Panc1 (cell line): ENCODE results near the gene PLCL1. TPM values are rescaled to one million over a fixed set of nuclear protein-coding genes. Genes with fewer than 3 reads are reported as not detected.

ENCODE experiments used
- ATAC-seq: fragments of 200-7000 bp; cut with Tn5 transposase; 2 replicates; pipeline ENCODE4 v1.9.1; 2020; ENCODE audit warnings: mild to moderate bottlenecking, moderate library complexity
- BruUV-seq: library from RNA; stranded (reverse); fragments of 400-500 nt; replicated peaks from 2 replicates; lab custom pipeline; 2021; lab: Mats Ljungman, UMichigan
- CTCF ChIA-PET: fragments of 300-600 bp; sonication (Branson Sonifier 250); formaldehyde crosslinking; loops from one replicate; lab custom pipeline; 2022; ENCODE audit warnings: antibody characterized with exemption; lab: Charles Lee
- POLR2A ChIA-PET: fragments of 300-600 bp; sonication (Branson Sonifier 250); formaldehyde crosslinking; loops from one replicate; lab custom pipeline; 2022; ENCODE audit warnings: antibody characterized with exemption; lab: Charles Lee
- DNase-seq: peaks from one replicate; pipeline ENCODE4 v3.0.0-alpha.2; 2010; ENCODE audit warnings: low read depth, low spot score
- H3K27ac ChIP-seq: 2 replicates; pipeline ENCODE4 v1.5.1; 2011; ENCODE audit warnings: mild to moderate bottlenecking, low read length, inconsistent platforms
- H3K27me3 ChIP-seq: fragments of 200-500 bp; sonication (Bioruptor generic); 2 replicates; pipeline ENCODE4 v1.6.0; 2014; ENCODE audit warnings: low read length, inconsistent platforms; ENCODE audit not compliant: control insufficient read depth, insufficient read depth
- H3K36me3 ChIP-seq: fragments of 200-500 bp; sonication (Bioruptor generic); 2 replicates; pipeline ENCODE4 v1.5.1; 2014; ENCODE audit warnings: inconsistent platforms, mild to moderate bottlenecking, low read length, moderate library complexity; ENCODE audit not compliant: control insufficient read depth, insufficient read depth
- H3K4me1 ChIP-seq: 2 replicates; pipeline ENCODE4 v1.5.1; 2011; ENCODE audit warnings: inconsistent platforms, mild to moderate bottlenecking, low read length, moderate library complexity; ENCODE audit not compliant: control insufficient read depth, insufficient read depth
- H3K4me3 ChIP-seq, 2 experiments: 2 replicates each; pipeline ENCODE4 v1.5.1; 2011 to 2012; ENCODE audit warnings: low read depth in 2 of 2, low read length in 2 of 2, mild to moderate bottlenecking in 2 of 2, inconsistent platforms in 1 of 2, moderate library complexity in 1 of 2
- H3K9me3 ChIP-seq: fragments of 200-500 bp; sonication (Bioruptor generic); 2 replicates; pipeline ENCODE4 v1.5.1; 2014; ENCODE audit warnings: low read depth, mild to moderate bottlenecking, inconsistent platforms, low read length, moderate library complexity; ENCODE audit not compliant: control insufficient read depth, insufficient read depth
- POLR2AphosphoS5 ChIP-seq: IDR thresholded peaks from 2 replicates; pipeline ENCODE4 v1.6.1; 2012; ENCODE audit warnings: mild to moderate bottlenecking, low read depth, low read length, moderate library complexity
- REST ChIP-seq, 2 experiments: IDR thresholded peaks; 2 replicates each; pipeline ENCODE4 v1.6.1; 2011 to 2012; ENCODE audit warnings: low read depth in 2 of 2, control low read depth in 1 of 2, low read length in 1 of 2, mild to moderate bottlenecking in 1 of 2, moderate library complexity in 1 of 2; ENCODE audit not compliant: insufficient read depth in 1 of 2
- SIN3A ChIP-seq: IDR thresholded peaks from 2 replicates; pipeline ENCODE4 v1.6.1; 2012; ENCODE audit warnings: low read depth, mild to moderate bottlenecking, low read length, moderate library complexity, borderline replicate concordance; ENCODE audit not compliant: insufficient read depth
- TCF7L2 ChIP-seq: IDR thresholded peaks from 2 replicates; pipeline ENCODE4 v1.6.1; 2011; ENCODE audit warnings: mild to moderate bottlenecking, low read depth, low read length, inconsistent platforms
- in situ Hi-C: cut with HindIII; loops from 2 replicates; pipeline ENCODE4 v1.10.0; 2016; ENCODE audit warnings: low sequenced_read_pairs, low pct_unique_long_range_greater_than_20kb
- intact Hi-C: fragments of 100-400 bp; cut with micrococcal nuclease; formaldehyde crosslinking; loops from one replicate; pipeline ENCODE4 v1.10.0; 2022; ENCODE audit not compliant: unreplicated experiment
- total RNA-seq: library from RNA; stranded (reverse); gene quantifications from one replicate; pipeline ENCODE4 v1.2.1, GENCODE V29; 2021; ENCODE audit not compliant: unreplicated experiment
- TF ChIP-seq, protein P1 (sequence below): fragments of 450-650 bp; IDR thresholded peaks from 2 replicates; pipeline ENCODE4 v1.5.1; 2017; ENCODE audit warnings: mild to moderate bottlenecking

Gene PLCL1
- total RNA-seq, 1 experiment from 2014 or later, result not detected

- H3K27ac ChIP-seq, result no peak overlapping the region
- no TSS peak for BruUV-seq
- ATAC-seq (no peak), DNase-seq (no peak)
- CTCF ChIA-PET, result no interaction called here
- no peak overlapping the region for H3K4me3 ChIP-seq
- intact Hi-C loops (no loop called here), in situ Hi-C loops (no loop called here)
- H3K36me3 ChIP-seq, result no peaks in the 10 kb centered on the region
- no peaks in the 10 kb centered on the region for H3K9me3 ChIP-seq
- H3K4me1 ChIP-seq, result no peaks in the 10 kb centered on the region
- peaks cover 5% of the 10 kb centered on the region for H3K27me3 ChIP-seq
- TF ChIP-seq REST (IDR thresholded peaks at IDR 0.05; ENCODE audit: insufficient read depth in 1 of 2, low read depth in 2 of 2, low read length in 1 of 2) (no peak), POLR2AphosphoS5 (no peak), SIN3A (no peak), TCF7L2 (no peak)
- TF ChIP-seq, protein P1, sequence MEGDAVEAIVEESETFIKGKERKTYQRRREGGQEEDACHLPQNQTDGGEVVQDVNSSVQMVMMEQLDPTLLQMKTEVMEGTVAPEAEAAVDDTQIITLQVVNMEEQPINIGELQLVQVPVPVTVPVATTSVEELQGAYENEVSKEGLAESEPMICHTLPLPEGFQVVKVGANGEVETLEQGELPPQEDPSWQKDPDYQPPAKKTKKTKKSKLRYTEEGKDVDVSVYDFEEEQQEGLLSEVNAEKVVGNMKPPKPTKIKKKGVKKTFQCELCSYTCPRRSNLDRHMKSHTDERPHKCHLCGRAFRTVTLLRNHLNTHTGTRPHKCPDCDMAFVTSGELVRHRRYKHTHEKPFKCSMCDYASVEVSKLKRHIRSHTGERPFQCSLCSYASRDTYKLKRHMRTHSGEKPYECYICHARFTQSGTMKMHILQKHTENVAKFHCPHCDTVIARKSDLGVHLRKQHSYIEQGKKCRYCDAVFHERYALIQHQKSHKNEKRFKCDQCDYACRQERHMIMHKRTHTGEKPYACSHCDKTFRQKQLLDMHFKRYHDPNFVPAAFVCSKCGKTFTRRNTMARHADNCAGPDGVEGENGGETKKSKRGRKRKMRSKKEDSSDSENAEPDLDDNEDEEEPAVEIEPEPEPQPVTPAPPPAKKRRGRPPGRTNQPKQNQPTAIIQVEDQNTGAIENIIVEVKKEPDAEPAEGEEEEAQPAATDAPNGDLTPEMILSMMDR, result no peak
- POLR2A ChIA-PET, result no interaction called here
Observed at GRCh38 chr2:197838036-197838435, 33.6 kb downstream of the PLCL1 start.

- in situ Hi-C loops, result no loop called here
- POLR2A ChIA-PET, result no interaction called here
- BruUV-seq, result no TSS peak
Observed at GRCh38 chr2:197838579-197838978, 34.2 kb downstream of the PLCL1 start.

More at GRCh38 chr2:197838579-197838978, 34.2 kb downstream of the PLCL1 start:
- Histone ChIP-seq H3K4me1 (no peaks in the 10 kb centered on the region), H3K9me3 (no peaks in the 10 kb centered on the region), H3K4me3 (no peak overlapping the region), H3K27me3 (peaks cover 5% of the 10 kb centered on the region), H3K36me3 (no peaks in the 10 kb centered on the region), H3K27ac (no peak overlapping the region)
- no peak for ATAC-seq
- CTCF ChIA-PET, result no interaction called here
- intact Hi-C loops, result no loop called here
- TF ChIP-seq, protein P1, result no peak
- TF ChIP-seq REST (IDR thresholded peaks at IDR 0.05; ENCODE audit: insufficient read depth in 1 of 2, low read depth in 2 of 2, low read length in 1 of 2), result no peak
- no peak for TF ChIP-seq SIN3A
- TF ChIP-seq TCF7L2, result no peak
- TF ChIP-seq POLR2AphosphoS5, result no peak
- DNase-seq, result no peak
